Ovary (tissue), 9 donors: Measurements from ENCODE around the gene HADHA. TPM values are rescaled to one million over a fixed set of nuclear protein-coding genes. Genes with fewer than 3 reads are reported as not detected.

Experiments used
- DNase-seq, 5 donors: peaks; one replicate each; pipeline ENCODE4 v3.0.0-alpha.2; 2019 to 2020
- H3K27ac ChIP-seq, 2 donors: fragments of 200-600 bp; one replicate each; pipeline versions ENCODE4 v1.5.1 to v1.8.0; 2019 to 2022
- H3K27me3 ChIP-seq: fragments of 200-600 bp; one replicate; pipeline ENCODE4 v1.8.0; 2022
- H3K36me3 ChIP-seq: fragments of 200-600 bp; sonication (generic); one replicate; pipeline ENCODE4 v1.5.1; 2019
- H3K4me1 ChIP-seq: one replicate; pipeline ENCODE4 v1.8.1; 2013; ENCODE audit warnings: mild to moderate bottlenecking, moderate library complexity; ENCODE audit not compliant: insufficient read depth
- H3K4me3 ChIP-seq: fragments of 200-600 bp; sonication (generic); one replicate; pipeline ENCODE4 v1.5.1; 2017
- H3K9me3 ChIP-seq, 2 donors: fragments of 200-600 bp in 1 of 2; sonication (generic) in 1 of 2; one replicate each; pipeline versions ENCODE4 v1.5.1 to v1.8.1; 2013 to 2019; ENCODE audit warnings: mild to moderate bottlenecking in 1 of 2, moderate library complexity in 1 of 2
- EP300 ChIP-seq: sonication (generic); formaldehyde crosslinking; IDR thresholded peaks from one replicate; pipeline ENCODE4 v1.6.1; 2017; ENCODE audit warnings: antibody characterized with exemption
- POLR2A ChIP-seq: fragments of 450-650 bp; IDR thresholded peaks from one replicate; pipeline ENCODE4 v1.6.1; 2017; ENCODE audit warnings: antibody characterized with exemption, mild to moderate bottlenecking, moderate library complexity
- WGBS, 3 donors: extraction: QIAGEN DNeasy Blood & Tissue Kit in 1 of 3; methylation state at CpG; one replicate each; pipeline versions ENCODE4 v1.1.5 to v1.1.7; 2013 to 2017; 5-methylcytosine and 5-hydroxymethylcytosine counted together
- intact Hi-C, 4 donors: fragments of 100-400 bp; cut with DNase I; formaldehyde crosslinking; loops; one replicate each; pipeline versions ENCODE4 v1.11.0 to v1.15.1; 2022 to 2023
- polyA plus RNA-seq, 2 donors: library from polyadenylated mRNA; stranded (reverse); fragments of 200-250 nt in 1 of 2; fragments of 350-450 nt in 1 of 2; fragmentation: Illumina TruSeq in 1 of 2; extraction: RNeasy Lipid Tissue Mini Kit (QIAGEN cat#74804) in 1 of 2; gene quantifications; one replicate each; pipeline ENCODE4 v1.2.3, GENCODE V29; 2013 to 2014
- total RNA-seq, 7 donors: library from RNA; depleted of rRNA in 2 of 7; stranded (reverse); fragments of >200 nt in 2 of 7; fragmentation: NEBNext Ultra II Directional in 3 of 7; extraction: Animal tissue kit (Norgen Biotek cat#: 25700) in 3 of 7; gene quantifications; one replicate each; pipeline versions ENCODE4 v1.1.0 to v1.2.4, GENCODE V29; 2016 to 2023
- TF ChIP-seq, protein P1 (sequence below), 3 donors: fragments of 450-650 bp in 2 of 3; fragments of 200-600 bp in 1 of 3; IDR thresholded peaks; one replicate each; pipeline versions ENCODE4 v1.5.1 to v1.8.0; 2016 to 2022; ENCODE audit warnings: antibody characterized with exemption in 3 of 3, mild to moderate bottlenecking in 1 of 3
- donor health status: DM: no; HTN: no; CAD: no; lungs with moderate emphysema.
- donor health status: DM: no; HTN: no; CAD: no.
- donor health status: Bipolar disorder and iron deficiency.
- donor health status: DM: yes; HTN: yes; CAD: no.
- donor health status: DM: no; HTN: no; CAD: no.
- donor health status: DM: yes; HTN: yes; CAD: no.

The HADHA gene
- total and polyA plus RNA-seq, 9 donors, result 85.2 to 290 (median 129) TPM

DNA sequence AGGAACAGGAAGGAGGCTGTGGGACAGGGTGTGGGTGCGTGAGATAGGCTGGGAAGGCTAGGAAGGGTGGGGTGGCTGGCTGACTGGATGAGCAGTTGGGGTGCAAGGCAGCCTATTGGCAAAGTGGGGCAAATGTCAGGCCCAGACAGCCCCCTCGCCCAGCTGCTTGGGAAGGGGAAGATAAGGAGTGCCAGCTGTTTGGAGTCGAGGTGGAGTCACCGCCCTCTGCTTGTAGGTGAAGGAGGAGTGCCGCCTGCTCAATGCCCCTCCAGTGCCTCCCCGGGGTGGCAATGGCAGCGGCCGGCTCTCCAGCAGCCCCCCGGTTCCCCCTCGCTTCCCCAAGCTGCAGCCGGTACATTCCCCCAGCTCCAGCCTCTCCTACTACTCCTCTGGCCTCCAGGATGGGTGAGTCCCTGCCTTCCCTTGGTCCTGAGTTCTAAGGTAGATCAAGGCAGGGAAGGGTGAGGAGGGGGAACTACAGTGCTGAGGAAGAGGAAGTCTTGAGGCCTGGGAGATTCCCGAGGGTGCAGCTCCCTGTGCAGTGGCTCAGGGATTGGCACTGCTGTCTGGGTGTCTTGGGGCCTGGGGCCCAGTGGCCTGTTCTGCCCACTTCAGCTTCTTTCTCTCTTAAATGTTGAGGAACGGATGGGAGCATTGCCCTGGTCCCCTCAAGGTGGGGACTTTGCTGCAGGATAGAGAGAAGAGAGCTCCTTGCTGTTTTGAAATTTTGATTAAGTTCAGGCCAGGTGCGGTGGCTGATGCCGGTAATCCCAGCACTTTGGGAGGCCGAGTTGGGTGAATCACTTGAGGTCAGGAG lies 58.3 kb downstream of the HADHA start:
- DNase-seq, result no peak
- H3K27me3 ChIP-seq, result no peaks in the 10 kb centered on the region
- 80 to 89% (median 87%) methylated on average over 16 of the region's 16 CpGs for WGBS, 3 donors
- H3K27ac ChIP-seq, result no peak overlapping the region
- intact Hi-C loops, result no loop called here
- peaks cover 9% of the 10 kb centered on the region for H3K4me1 ChIP-seq
- no peaks in the 10 kb centered on the region for H3K9me3 ChIP-seq
- no peaks in the 10 kb centered on the region for H3K36me3 ChIP-seq
- H3K4me3 ChIP-seq, result no peak overlapping the region
- TF ChIP-seq EP300 (no peak), POLR2A (no peak)
- TF ChIP-seq, protein P1, sequence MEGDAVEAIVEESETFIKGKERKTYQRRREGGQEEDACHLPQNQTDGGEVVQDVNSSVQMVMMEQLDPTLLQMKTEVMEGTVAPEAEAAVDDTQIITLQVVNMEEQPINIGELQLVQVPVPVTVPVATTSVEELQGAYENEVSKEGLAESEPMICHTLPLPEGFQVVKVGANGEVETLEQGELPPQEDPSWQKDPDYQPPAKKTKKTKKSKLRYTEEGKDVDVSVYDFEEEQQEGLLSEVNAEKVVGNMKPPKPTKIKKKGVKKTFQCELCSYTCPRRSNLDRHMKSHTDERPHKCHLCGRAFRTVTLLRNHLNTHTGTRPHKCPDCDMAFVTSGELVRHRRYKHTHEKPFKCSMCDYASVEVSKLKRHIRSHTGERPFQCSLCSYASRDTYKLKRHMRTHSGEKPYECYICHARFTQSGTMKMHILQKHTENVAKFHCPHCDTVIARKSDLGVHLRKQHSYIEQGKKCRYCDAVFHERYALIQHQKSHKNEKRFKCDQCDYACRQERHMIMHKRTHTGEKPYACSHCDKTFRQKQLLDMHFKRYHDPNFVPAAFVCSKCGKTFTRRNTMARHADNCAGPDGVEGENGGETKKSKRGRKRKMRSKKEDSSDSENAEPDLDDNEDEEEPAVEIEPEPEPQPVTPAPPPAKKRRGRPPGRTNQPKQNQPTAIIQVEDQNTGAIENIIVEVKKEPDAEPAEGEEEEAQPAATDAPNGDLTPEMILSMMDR (IDR thresholded peaks at IDR 0.05), result no peak

DNA sequence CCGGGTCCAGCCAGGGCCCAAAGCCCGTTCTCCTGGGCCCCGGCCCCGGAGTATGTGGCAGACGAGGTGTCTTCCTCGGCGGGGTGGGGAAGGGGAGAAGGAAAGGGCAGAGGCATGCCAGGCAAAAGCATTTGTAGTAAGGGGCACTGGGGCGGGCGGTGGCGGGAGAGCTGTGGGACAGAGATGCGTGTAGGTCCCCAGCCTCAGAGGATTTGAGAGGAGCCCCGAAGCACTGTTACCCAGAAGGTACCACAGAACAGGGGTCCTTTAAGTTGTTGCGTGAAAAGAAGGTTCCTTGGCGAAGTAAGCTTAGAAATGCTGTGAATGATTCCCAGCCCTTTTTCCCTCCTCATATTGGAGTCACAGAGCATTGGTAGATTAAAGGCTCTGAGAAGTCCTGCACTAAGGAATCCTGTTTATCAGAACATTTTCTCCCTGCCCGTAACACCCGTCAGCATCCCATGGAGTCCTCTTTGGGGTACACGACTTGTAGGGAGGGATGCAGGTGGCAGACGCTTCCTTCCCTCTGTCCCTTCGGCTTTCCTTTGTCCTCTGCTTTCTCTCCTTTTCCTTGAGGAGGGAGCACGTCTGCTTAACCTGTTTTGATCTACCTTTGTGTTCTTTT lies 59.0 kb downstream of the HADHA start:
- DNase-seq, result no peak
- Histone ChIP-seq H3K36me3 (no peaks in the 10 kb centered on the region), H3K4me3 (peak overlapping the region; percentile 68), H3K4me1 (peaks cover 9% of the 10 kb centered on the region), H3K27me3 (no peaks in the 10 kb centered on the region), H3K9me3 (no peaks in the 10 kb centered on the region), H3K27ac (peak overlapping the region; percentile 66 to 83)
- intact Hi-C loops, result no loop called here
- WGBS, 3 donors, result 19 to 39% (median 23%) methylated on average over 20 of the region's 20 CpGs
- TF ChIP-seq POLR2A (no peak), EP300 (no peak)
- TF ChIP-seq, protein P1 (IDR thresholded peaks at IDR 0.05), result no peak

DNA sequence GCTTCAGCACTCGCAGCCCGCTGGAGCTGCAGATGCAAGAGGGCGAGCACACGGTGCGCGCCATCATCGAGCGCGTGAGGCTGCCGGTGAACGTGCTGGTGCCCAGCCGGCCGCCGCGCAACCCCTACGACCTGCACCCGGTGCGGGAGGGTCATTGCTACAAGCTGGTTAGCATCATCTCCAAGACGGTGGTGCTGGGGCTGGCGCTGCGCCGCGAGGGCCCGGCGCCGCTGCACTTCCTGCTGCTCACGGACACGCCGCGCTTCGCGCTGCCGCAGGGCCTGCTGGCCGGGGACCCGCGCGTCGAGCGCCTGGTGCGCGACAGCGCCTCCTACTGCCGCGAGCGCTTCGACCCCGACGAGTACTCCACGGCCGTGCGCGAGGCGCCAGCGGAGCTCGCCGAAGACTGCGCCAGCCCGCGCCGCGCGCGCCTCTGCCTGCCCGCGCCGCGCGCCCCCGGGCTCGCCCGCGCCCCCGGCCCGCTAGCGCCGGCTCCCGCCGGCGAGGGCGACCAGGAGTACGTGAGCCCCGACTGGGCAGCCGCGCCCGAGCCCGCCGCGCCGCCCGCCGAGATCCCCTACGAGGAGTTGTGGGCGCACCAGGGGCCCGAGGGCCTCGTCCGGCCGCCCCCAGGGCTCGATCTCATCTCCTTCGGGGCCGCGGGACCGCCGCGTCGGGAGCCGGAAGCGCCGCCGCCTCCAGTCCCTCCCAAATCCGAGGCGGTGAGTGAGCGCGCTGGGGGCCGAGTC lies 59.7 kb downstream of the HADHA start:
- whole genome bisulfite sequencing, 3 donors, result 1 to 13% (median 2%) methylated on average over 20 to 114 of the region's 114 CpGs
- intact Hi-C loops, result no loop called here

DNA sequence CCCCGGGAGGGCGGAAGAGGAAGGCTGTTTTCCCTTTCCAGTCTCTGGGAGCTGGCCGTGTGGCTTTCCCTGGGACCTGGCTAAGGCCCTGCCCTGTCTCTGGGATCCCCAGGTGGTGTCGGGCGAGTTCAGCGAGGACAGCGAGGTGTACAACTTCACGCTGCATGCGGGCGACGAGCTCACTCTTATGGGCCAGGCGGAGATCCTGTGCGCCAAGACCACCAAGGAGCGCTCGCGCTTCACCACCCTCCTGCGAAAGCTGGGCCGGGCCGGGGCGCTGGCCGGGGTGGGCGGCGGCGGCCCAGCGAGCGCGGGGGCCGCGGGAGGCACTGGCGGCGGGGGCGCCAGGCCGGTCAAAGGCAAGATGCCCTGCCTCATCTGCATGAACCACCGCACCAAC lies 60.3 kb downstream of the HADHA start:
- Histone ChIP-seq H3K36me3 (no peaks in the 10 kb centered on the region), H3K27ac (no peak overlapping the region), H3K4me1 (peaks cover 11% of the 10 kb centered on the region), H3K27me3 (no peaks in the 10 kb centered on the region), H3K9me3 (no peaks in the 10 kb centered on the region), H3K4me3 (peak overlapping the region; percentile 68)
- intact Hi-C loops, result no loop called here
- TF ChIP-seq, protein P1 (IDR thresholded peaks at IDR 0.05), result no peak
- no peak for TF ChIP-seq POLR2A
- TF ChIP-seq EP300, result no peak
- 46 to 80% (median 47%) methylated on average over 34 of the region's 34 CpGs for WGBS, 3 donors
- peak in 1 of 5 donors; percentile 55 for DNase-seq

More for the DNA sequence above, 59.7 kb downstream of the HADHA start:
- Histone ChIP-seq H3K36me3 (no peaks in the 10 kb centered on the region), H3K27me3 (no peaks in the 10 kb centered on the region), H3K9me3 (no peaks in the 10 kb centered on the region), H3K4me3 (peak overlapping the region; percentile 68), H3K4me1 (peaks cover 9% of the 10 kb centered on the region), H3K27ac (peak overlapping the region; percentile 66 to 83)
- peak; percentile 83 to 94 (median 90) for DNase-seq
- TF ChIP-seq, protein P1 (IDR thresholded peaks at IDR 0.05), result peak; percentile 29 to 81 (median 70)
- TF ChIP-seq EP300 (no peak), POLR2A (peak; percentile 32)
